OCI-M2 (cell line): ENCODE measurements around the gene MYCBPAP.

Source experiments
- DNase-seq: peaks from one replicate; lab custom pipeline; 2025; ENCODE audit not compliant: unreplicated experiment; lab: John Stamatoyannopoulos, UW

The MYCBPAP gene

GRCh38 chr17:50487213-50488096, 20.8 kb upstream of the MYCBPAP start:
- no peak for DNase-seq

- DNase-seq = no peak
Measured at GRCh38 chr17:50488880-50489279, 19.4 kb upstream of the MYCBPAP start.

GRCh38 chr17:50491505-50491904, 16.7 kb upstream of the MYCBPAP start:
- DNase-seq = no peak

GRCh38 chr17:50492214-50492613, 16.0 kb upstream of the MYCBPAP start:
- DNase-seq = no peak

GRCh38 chr17:50493744-50494143, 14.5 kb upstream of the MYCBPAP start:
- no peak for DNase-seq

- DNase-seq = no peak
Measured at GRCh38 chr17:50495217-50495823, 12.9 kb upstream of the MYCBPAP start.

- no peak for DNase-seq
Measured at GRCh38 chr17:50495918-50496317, 12.3 kb upstream of the MYCBPAP start.

GRCh38 chr17:50498021-50498874, 10.0 kb upstream of the MYCBPAP start:
- no peak for DNase-seq

- DNase-seq = no peak
Measured at GRCh38 chr17:50499270-50499669, 9.0 kb upstream of the MYCBPAP start.

- DNase-seq = no peak
Measured at GRCh38 chr17:50499721-50500120, 8.5 kb upstream of the MYCBPAP start.

GRCh38 chr17:50501054-50501453, 7.2 kb upstream of the MYCBPAP start:
- no peak for DNase-seq

GRCh38 chr17:50502301-50502990, 5.8 kb upstream of the MYCBPAP start:
- DNase-seq = no peak

GRCh38 chr17:50505591-50506130, 2.6 kb upstream of the MYCBPAP start:
- no peak for DNase-seq

- DNase-seq = no peak
Measured at GRCh38 chr17:50506298-50506697, 1.9 kb upstream of the MYCBPAP start.

- DNase-seq = no peak
Measured at GRCh38 chr17:50508573-50509460, 578 bp downstream of the MYCBPAP start.

GRCh38 chr17:50511058-50511457, 2.8 kb downstream of the MYCBPAP start:
- no peak for DNase-seq

- DNase-seq = no peak
Measured at GRCh38 chr17:50513495-50513894, 5.3 kb downstream of the MYCBPAP start.

- DNase-seq = no peak
Measured at GRCh38 chr17:50514388-50514787, 6.1 kb downstream of the MYCBPAP start.

- DNase-seq = no peak
Measured at GRCh38 chr17:50514936-50515702, 6.9 kb downstream of the MYCBPAP start.
